Stimulated activated CD4-positive, alpha-beta T cell treated with anti-CD3 and anti-CD28 coated beads, Interleukin-4, amount 100 ng/mL, for 1 hour (primary cell): ENCODE results near the gene DNAI1.

ENCODE experiments used
- DNase-seq: peaks from one replicate; pipeline ENCODE4 v3.0.0-alpha.2; 2020

Gene DNAI1

GRCh38 chr9:34493972-34494535 lies 35.4 kb downstream of the DNAI1 start:
- peak; percentile 17 for DNase-seq

- no peak for DNase-seq
Observed at GRCh38 chr9:34496149-34496712, 37.6 kb downstream of the DNAI1 start.

GRCh38 chr9:34498553-34498952 lies 39.9 kb downstream of the DNAI1 start:
- DNase-seq = no peak

GRCh38 chr9:34499076-34499475 lies 40.5 kb downstream of the DNAI1 start:
- DNase-seq = no peak

- DNase-seq = peak; percentile 75
Observed at GRCh38 chr9:34500623-34501267, 42.1 kb downstream of the DNAI1 start.

GRCh38 chr9:34501372-34501771 lies 42.8 kb downstream of the DNAI1 start:
- DNase-seq = no peak

- DNase-seq = no peak
Observed at GRCh38 chr9:34501889-34502425, 43.4 kb downstream of the DNAI1 start.

GRCh38 chr9:34502471-34502870 lies 43.9 kb downstream of the DNAI1 start:
- no peak for DNase-seq

- no peak for DNase-seq
Observed at GRCh38 chr9:34502891-34503290, 44.3 kb downstream of the DNAI1 start.

- no peak for DNase-seq
Observed at GRCh38 chr9:34503406-34503805, 44.8 kb downstream of the DNAI1 start.

GRCh38 chr9:34505370-34506120 lies 46.9 kb downstream of the DNAI1 start:
- no peak for DNase-seq

- DNase-seq = no peak
Observed at GRCh38 chr9:34506623-34507022, 48.0 kb downstream of the DNAI1 start.

- no peak for DNase-seq
Observed at GRCh38 chr9:34507556-34507955, 49.0 kb downstream of the DNAI1 start.

- no peak for DNase-seq
Observed at GRCh38 chr9:34507966-34508365, 49.4 kb downstream of the DNAI1 start.

- no peak for DNase-seq
Observed at GRCh38 chr9:34508463-34508862, 49.9 kb downstream of the DNAI1 start.

GRCh38 chr9:34508951-34509350 lies 50.3 kb downstream of the DNAI1 start:
- DNase-seq = no peak

- no peak for DNase-seq
Observed at GRCh38 chr9:34510497-34511468, 52.2 kb downstream of the DNAI1 start.

GRCh38 chr9:34512131-34513078 lies 53.8 kb downstream of the DNAI1 start:
- no peak for DNase-seq

GRCh38 chr9:34513567-34514214 lies 55.1 kb downstream of the DNAI1 start:
- DNase-seq = no peak

- DNase-seq = no peak
Observed at GRCh38 chr9:34514401-34514800, 55.8 kb downstream of the DNAI1 start.

GRCh38 chr9:34514816-34515215 lies 56.2 kb downstream of the DNAI1 start:
- no peak for DNase-seq
